Measurements from ENCODE around the gene ZNF568.

ZNF568 gene

DNA sequence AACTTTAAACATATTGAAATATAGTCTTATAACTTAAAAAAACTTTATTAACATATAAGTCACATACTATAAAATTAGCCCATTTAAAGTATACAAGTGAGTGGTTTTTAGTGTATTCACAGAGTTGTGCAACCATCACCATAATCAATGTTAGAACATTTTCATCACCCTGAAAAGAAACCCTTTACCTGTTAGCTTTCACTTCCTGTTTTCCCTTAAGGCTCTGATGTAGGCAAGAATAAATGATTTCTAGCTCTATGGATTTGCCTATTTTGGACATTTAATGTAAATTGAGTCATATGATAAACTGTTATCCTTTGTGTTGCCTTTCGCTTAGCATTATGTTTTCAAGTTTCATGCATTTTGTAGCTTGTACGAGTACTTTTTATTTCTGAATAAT is 15.6 kb downstream of the ZNF568 start:
- ATAC-seq, result no peak
- TF ChIP-seq GLIS3 (CRISPR knock-in tag; IDR thresholded peaks at IDR 0.05), result no peak
- TF ChIP-seq, protein P1, sequence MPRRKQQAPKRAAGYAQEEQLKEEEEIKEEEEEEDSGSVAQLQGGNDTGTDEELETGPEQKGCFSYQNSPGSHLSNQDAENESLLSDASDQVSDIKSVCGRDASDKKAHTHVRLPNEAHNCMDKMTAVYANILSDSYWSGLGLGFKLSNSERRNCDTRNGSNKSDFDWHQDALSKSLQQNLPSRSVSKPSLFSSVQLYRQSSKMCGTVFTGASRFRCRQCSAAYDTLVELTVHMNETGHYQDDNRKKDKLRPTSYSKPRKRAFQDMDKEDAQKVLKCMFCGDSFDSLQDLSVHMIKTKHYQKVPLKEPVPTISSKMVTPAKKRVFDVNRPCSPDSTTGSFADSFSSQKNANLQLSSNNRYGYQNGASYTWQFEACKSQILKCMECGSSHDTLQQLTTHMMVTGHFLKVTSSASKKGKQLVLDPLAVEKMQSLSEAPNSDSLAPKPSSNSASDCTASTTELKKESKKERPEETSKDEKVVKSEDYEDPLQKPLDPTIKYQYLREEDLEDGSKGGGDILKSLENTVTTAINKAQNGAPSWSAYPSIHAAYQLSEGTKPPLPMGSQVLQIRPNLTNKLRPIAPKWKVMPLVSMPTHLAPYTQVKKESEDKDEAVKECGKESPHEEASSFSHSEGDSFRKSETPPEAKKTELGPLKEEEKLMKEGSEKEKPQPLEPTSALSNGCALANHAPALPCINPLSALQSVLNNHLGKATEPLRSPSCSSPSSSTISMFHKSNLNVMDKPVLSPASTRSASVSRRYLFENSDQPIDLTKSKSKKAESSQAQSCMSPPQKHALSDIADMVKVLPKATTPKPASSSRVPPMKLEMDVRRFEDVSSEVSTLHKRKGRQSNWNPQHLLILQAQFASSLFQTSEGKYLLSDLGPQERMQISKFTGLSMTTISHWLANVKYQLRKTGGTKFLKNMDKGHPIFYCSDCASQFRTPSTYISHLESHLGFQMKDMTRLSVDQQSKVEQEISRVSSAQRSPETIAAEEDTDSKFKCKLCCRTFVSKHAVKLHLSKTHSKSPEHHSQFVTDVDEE (CRISPR knock-in tag; IDR thresholded peaks at IDR 0.05), result no peak
- TF ChIP-seq TOX (CRISPR knock-in tag; IDR thresholded peaks at IDR 0.05; ENCODE audit: borderline replicate concordance), result no peak
- TF ChIP-seq ZNF8 (CRISPR knock-in tag; IDR thresholded peaks at IDR 0.05), result no peak
- TF ChIP-seq PPARA (CRISPR knock-in tag; IDR thresholded peaks at IDR 0.05; ENCODE audit: borderline replicate concordance), result no peak
- TF ChIP-seq ISL1 (CRISPR knock-in tag; IDR thresholded peaks at IDR 0.05), result no peak
- TF ChIP-seq ARNTL (CRISPR knock-in tag; IDR thresholded peaks at IDR 0.05; ENCODE audit: borderline replicate concordance, low read depth), result no peak
- no peak for TF ChIP-seq ZNF70 (CRISPR knock-in tag; IDR thresholded peaks at IDR 0.05)
- TF ChIP-seq ZFP30 (CRISPR knock-in tag; IDR thresholded peaks at IDR 0.05), result no peak
- TF ChIP-seq ZFP3 (CRISPR knock-in tag; IDR thresholded peaks at IDR 0.05), result no peak
- no peak for TF ChIP-seq ZC3H10 (CRISPR knock-in tag; IDR thresholded peaks at IDR 0.05)
- no peak for TF ChIP-seq RARB (CRISPR knock-in tag; IDR thresholded peaks at IDR 0.05)
- TF ChIP-seq OSR1 (CRISPR knock-in tag; IDR thresholded peaks at IDR 0.05), result no peak
- TF ChIP-seq ESRRG (CRISPR knock-in tag; IDR thresholded peaks at IDR 0.05), result no peak
- TF ChIP-seq, protein P2, sequence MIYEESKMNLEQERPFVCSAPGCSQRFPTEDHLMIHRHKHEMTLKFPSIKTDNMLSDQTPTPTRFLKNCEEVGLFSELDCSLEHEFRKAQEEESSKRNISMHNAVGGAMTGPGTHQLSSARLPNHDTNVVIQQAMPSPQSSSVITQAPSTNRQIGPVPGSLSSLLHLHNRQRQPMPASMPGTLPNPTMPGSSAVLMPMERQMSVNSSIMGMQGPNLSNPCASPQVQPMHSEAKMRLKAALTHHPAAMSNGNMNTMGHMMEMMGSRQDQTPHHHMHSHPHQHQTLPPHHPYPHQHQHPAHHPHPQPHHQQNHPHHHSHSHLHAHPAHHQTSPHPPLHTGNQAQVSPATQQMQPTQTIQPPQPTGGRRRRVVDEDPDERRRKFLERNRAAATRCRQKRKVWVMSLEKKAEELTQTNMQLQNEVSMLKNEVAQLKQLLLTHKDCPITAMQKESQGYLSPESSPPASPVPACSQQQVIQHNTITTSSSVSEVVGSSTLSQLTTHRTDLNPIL (CRISPR knock-in tag; IDR thresholded peaks at IDR 0.05; ENCODE audit: low read depth), result no peak
- TF ChIP-seq, protein P3, sequence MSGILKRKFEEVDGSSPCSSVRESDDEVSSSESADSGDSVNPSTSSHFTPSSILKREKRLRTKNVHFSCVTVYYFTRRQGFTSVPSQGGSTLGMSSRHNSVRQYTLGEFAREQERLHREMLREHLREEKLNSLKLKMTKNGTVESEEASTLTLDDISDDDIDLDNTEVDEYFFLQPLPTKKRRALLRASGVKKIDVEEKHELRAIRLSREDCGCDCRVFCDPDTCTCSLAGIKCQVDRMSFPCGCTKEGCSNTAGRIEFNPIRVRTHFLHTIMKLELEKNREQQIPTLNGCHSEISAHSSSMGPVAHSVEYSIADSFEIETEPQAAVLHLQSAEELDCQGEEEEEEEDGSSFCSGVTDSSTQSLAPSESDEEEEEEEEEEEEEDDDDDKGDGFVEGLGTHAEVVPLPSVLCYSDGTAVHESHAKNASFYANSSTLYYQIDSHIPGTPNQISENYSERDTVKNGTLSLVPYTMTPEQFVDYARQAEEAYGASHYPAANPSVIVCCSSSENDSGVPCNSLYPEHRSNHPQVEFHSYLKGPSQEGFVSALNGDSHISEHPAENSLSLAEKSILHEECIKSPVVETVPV (CRISPR knock-in tag; IDR thresholded peaks at IDR 0.05), result no peak
- no peak for TF ChIP-seq SNAI2 (CRISPR knock-in tag; IDR thresholded peaks at IDR 0.05)

DNA sequence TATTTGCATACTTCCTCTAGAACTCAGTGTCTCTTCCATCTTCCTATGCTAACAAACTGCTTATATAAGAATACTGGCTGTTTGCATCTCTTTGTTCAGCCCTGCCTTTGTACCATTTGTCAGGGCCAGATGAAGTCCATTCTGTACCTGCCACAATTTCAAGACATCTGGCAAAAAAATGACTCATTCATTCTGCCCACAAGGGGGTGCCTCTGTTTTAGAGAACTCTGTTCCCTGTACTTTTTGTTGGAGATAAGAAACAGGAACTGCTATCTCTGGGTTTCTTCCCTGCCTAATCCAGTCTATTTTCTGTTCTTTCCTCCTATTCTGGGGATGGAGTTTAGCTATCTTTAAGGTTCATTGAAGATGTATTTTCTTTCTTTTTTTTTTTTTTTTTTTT is 23.0 kb downstream of the ZNF568 start:
- TF ChIP-seq PPARA (CRISPR knock-in tag; IDR thresholded peaks at IDR 0.05; ENCODE audit: borderline replicate concordance), result no peak

DNA sequence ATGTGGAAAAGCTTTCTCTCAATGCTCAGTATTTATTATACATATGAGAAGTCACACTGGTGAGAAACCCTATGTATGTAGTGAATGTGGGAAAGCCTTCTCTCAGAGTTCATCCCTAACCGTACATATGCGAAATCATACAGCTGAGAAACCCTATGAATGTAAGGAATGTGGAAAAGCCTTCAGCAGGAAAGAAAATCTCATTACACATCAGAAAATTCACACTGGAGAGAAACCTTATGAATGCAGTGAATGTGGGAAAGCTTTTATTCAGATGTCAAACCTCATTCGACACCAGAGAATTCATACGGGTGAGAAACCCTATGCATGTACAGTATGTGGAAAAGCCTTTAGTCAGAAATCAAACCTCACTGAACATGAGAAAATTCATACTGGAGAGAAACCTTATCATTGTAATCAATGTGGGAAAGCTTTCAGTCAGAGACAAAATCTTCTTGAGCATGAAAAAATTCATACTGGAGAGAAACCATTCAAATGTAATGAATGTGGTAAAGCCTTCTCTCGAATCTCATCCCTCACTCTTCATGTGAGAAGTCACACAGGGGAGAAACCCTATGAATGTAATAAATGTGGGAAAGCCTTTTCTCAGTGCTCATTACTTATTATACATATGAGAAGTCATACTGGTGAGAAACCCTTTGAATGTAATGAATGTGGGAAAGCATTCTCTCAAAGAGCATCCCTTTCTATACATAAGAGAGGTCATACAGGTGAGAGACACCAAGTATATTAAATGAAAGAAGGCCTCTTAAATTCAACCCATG is 34.4 kb downstream of the ZNF568 start:
- no peak for ATAC-seq
- TF ChIP-seq, protein P3 (CRISPR knock-in tag; IDR thresholded peaks at IDR 0.05), result no peak
- TF ChIP-seq ISL1 (CRISPR knock-in tag; IDR thresholded peaks at IDR 0.05), result no peak
- TF ChIP-seq GLIS3 (CRISPR knock-in tag; IDR thresholded peaks at IDR 0.05), result no peak
- no peak for TF ChIP-seq ZFP30 (CRISPR knock-in tag; IDR thresholded peaks at IDR 0.05)
- TF ChIP-seq ARNTL (CRISPR knock-in tag; IDR thresholded peaks at IDR 0.05; ENCODE audit: borderline replicate concordance, low read depth), result no peak
- no peak for TF ChIP-seq ZNF565 (CRISPR knock-in tag; conservative IDR thresholded peaks at IDR 0.05; ENCODE audit: low read depth)
- TF ChIP-seq BACH2 (CRISPR knock-in tag; IDR thresholded peaks at IDR 0.05; ENCODE audit: borderline replicate concordance), result no peak
- TF ChIP-seq, protein P4, sequence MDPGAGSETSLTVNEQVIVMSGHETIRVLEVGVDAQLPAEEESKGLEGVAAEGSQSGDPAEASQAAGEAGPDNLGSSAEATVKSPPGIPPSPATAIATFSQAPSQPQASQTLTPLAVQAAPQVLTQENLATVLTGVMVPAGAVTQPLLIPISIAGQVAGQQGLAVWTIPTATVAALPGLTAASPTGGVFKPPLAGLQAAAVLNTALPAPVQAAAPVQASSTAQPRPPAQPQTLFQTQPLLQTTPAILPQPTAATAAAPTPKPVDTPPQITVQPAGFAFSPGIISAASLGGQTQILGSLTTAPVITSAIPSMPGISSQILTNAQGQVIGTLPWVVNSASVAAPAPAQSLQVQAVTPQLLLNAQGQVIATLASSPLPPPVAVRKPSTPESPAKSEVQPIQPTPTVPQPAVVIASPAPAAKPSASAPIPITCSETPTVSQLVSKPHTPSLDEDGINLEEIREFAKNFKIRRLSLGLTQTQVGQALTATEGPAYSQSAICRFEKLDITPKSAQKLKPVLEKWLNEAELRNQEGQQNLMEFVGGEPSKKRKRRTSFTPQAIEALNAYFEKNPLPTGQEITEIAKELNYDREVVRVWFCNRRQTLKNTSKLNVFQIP (CRISPR knock-in tag; IDR thresholded peaks at IDR 0.05; ENCODE audit: borderline replicate concordance, low read depth), result no peak
- no peak for TF ChIP-seq CSDC2 (CRISPR knock-in tag; IDR thresholded peaks at IDR 0.05)
- TF ChIP-seq, protein P5, sequence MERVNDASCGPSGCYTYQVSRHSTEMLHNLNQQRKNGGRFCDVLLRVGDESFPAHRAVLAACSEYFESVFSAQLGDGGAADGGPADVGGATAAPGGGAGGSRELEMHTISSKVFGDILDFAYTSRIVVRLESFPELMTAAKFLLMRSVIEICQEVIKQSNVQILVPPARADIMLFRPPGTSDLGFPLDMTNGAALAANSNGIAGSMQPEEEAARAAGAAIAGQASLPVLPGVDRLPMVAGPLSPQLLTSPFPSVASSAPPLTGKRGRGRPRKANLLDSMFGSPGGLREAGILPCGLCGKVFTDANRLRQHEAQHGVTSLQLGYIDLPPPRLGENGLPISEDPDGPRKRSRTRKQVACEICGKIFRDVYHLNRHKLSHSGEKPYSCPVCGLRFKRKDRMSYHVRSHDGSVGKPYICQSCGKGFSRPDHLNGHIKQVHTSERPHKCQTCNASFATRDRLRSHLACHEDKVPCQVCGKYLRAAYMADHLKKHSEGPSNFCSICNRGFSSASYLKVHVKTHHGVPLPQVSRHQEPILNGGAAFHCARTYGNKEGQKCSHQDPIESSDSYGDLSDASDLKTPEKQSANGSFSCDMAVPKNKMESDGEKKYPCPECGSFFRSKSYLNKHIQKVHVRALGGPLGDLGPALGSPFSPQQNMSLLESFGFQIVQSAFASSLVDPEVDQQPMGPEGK (CRISPR knock-in tag; IDR thresholded peaks at IDR 0.05; ENCODE audit: borderline replicate concordance), result no peak
- no peak for TF ChIP-seq ZFP3 (CRISPR knock-in tag; IDR thresholded peaks at IDR 0.05)
- TF ChIP-seq TOX (CRISPR knock-in tag; IDR thresholded peaks at IDR 0.05; ENCODE audit: borderline replicate concordance), result no peak
- TF ChIP-seq PPARA (CRISPR knock-in tag; IDR thresholded peaks at IDR 0.05; ENCODE audit: borderline replicate concordance), result no peak
- no peak for TF ChIP-seq RARB (CRISPR knock-in tag; IDR thresholded peaks at IDR 0.05)
- TF ChIP-seq, protein P2 (CRISPR knock-in tag; IDR thresholded peaks at IDR 0.05; ENCODE audit: low read depth), result no peak
- TF ChIP-seq TCF4 (CRISPR knock-in tag; IDR thresholded peaks at IDR 0.05; ENCODE audit: borderline replicate concordance), result no peak
- TF ChIP-seq SNAI2 (CRISPR knock-in tag; IDR thresholded peaks at IDR 0.05), result no peak
- TF ChIP-seq ESRRG (CRISPR knock-in tag; IDR thresholded peaks at IDR 0.05), result no peak

More for the DNA sequence above, 23.0 kb downstream of the ZNF568 start:
- ATAC-seq, result no peak

All from SK-N-SH treated with all-trans-retinoic acid at 6 μM for 48 hours (cell line).